DND-41 (cell line): ENCODE data around the gene MACROD1.

Experiments used
- CTCF ChIP-seq: IDR thresholded peaks from 2 replicates; pipeline ENCODE4 v1.5.1; 2012; ENCODE audit warnings: borderline replicate concordance, low read length, moderate library complexity, mild to moderate bottlenecking; ENCODE audit not compliant: poor library complexity, severe bottlenecking; ENCODE audit errors: extremely low read depth
- EZH2 ChIP-seq: IDR thresholded peaks from 3 replicates; pipeline ENCODE4 v1.6.1; 2012; ENCODE audit warnings: borderline replicate concordance, low read depth, mild to moderate bottlenecking, moderate library complexity, low read length, inconsistent platforms; ENCODE audit not compliant: severe bottlenecking

GRCh38 chr11:64056213-64056785, 109.6 kb downstream of the MACROD1 start:
- TF ChIP-seq CTCF (no peak), EZH2 (no peak)
